GM19328 (cell line): ENCODE results near the gene MED8.
A peak's percentile ranks its signal among the peaks of the same experiment; 100 is the strongest.

Source experiments
- ATAC-seq: cut with Tn5 transposase; IDR thresholded peaks from one replicate; pipeline ENCODE4 v1.9.1; 2021; ENCODE audit warnings: mild to moderate bottlenecking, moderate library complexity; ENCODE audit not compliant: unreplicated experiment

Gene MED8, protein sequence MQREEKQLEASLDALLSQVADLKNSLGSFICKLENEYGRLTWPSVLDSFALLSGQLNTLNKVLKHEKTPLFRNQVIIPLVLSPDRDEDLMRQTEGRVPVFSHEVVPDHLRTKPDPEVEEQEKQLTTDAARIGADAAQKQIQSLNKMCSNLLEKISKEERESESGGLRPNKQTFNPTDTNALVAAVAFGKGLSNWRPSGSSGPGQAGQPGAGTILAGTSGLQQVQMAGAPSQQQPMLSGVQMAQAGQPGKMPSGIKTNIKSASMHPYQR

DNA sequence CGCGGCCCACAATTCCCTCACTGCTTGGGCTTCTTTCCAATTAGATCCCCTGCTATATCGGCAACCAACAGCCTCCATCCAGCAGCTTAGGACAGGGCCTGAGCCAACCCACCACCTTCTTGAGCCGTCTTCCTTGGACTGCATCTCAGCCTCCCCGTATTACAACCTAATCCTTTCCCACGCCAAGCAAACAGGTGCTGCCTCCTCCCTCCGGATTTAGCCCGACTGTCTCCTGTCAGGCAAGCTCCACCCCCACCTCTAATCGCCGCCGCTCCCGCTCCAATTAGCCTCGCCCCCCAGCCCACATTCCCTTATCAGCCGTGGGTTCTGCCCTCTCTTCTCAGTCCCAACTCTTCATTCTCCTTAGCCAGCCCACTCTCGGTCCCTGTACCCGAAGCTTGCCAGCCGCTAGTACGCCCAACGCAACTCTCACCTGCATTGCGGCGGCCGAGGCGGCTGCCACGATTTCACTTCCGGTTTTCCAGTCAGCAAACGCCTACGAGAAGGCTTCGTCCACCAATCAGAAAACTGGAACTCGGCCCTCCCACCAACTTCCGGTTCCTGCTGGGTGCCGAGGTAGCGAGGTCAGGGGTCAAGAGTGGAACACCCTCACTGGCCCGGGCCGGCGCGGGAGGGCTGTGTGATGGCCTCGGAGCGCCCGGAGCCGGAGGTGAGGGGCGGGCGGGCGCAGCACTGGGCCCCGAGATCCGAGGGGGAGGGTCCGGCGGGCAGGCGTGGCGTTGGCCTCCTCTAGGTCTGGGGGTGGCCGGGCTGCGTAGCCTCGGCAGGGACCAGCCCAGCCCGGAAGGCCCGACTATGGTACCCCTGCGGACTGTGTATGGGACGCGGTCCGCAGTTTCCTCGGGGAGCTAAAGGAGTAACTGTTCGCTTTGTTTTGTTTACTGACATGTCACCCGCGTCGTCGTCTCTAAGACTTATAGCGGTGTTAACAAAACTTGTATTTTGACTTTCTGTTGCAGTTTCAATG is at the start of gene MED8, which contains the start of gene SZT2:
MED8 (minus strand) TSS at position 475 of the 988 bp plus-strand sequence; CDS start at position 439, 36 bp downstream.
SZT2 (plus strand) TSS at position 574 of the 988 bp plus-strand sequence; CDS start at position 644, 70 bp downstream.
- peak; percentile 88 for ATAC-seq

DNA sequence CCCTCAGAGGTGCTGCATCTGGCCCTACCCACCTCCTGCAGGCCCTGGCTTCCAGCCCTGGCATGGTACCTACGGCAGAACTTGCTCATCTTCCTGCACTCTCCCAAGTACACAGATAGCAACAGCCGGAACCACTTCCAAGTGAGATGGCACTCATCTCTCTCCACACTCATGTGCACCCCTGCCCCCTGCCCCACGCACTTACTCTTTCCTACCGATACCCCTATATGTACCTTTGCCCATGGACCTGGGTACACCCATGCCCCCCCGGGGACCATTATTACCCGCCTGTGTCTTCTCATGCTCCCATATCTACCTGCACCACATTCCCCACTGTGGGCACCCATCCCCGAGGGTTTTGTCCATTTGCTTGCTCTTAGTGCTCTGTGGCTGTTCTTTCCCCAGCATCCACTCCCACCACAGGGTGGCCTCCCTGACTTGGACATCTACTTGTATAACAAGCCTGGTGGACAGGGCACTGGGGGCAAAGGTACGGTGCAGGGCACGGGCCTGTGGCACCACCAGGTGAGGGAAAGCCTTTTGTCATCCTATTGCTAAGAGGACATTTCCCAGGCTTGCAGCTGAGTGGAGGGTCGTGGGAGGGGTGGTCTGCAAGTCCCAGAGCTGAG is 49.5 kb upstream of the MED8 start:
- no peak for ATAC-seq

DNA sequence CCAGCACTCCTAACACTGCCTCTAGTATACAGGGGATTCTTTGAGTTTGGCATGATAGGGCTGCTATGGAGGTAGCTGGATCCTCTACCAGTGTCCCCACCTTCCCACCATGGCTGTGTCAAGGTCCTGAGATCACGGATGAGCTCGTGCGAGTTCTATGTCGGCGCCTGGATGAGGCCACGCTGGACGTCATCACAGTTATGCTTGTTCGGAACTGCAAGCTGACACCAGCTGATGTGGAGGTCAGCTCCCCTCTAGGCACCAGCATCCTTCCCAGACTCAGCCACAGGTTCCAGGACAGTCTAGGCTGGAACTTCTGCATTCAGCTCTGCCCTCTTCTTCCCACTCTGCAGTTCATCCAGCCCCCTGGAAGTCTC is 49.0 kb upstream of the MED8 start:
- no peak for ATAC-seq

DNA sequence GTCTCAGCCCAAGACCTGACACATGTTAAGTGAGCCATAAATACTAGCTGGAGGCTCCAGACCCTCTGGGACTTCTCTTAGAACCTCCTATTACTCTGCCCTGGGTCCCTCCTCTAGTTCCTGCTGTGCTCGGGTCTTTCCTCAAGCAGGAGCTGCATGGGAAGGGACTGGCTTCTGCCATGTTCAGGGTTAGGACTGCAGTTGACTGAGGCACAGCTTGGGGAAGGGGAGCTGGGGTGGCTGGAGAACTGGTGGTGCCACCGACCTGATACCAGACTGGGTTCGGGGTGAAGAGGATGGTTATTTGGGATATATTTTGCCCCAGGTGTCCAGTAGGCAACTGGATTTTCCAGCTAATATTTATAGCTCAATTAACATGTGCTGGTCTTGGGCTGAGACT is 48.4 kb upstream of the MED8 start:
- no peak for ATAC-seq

DNA sequence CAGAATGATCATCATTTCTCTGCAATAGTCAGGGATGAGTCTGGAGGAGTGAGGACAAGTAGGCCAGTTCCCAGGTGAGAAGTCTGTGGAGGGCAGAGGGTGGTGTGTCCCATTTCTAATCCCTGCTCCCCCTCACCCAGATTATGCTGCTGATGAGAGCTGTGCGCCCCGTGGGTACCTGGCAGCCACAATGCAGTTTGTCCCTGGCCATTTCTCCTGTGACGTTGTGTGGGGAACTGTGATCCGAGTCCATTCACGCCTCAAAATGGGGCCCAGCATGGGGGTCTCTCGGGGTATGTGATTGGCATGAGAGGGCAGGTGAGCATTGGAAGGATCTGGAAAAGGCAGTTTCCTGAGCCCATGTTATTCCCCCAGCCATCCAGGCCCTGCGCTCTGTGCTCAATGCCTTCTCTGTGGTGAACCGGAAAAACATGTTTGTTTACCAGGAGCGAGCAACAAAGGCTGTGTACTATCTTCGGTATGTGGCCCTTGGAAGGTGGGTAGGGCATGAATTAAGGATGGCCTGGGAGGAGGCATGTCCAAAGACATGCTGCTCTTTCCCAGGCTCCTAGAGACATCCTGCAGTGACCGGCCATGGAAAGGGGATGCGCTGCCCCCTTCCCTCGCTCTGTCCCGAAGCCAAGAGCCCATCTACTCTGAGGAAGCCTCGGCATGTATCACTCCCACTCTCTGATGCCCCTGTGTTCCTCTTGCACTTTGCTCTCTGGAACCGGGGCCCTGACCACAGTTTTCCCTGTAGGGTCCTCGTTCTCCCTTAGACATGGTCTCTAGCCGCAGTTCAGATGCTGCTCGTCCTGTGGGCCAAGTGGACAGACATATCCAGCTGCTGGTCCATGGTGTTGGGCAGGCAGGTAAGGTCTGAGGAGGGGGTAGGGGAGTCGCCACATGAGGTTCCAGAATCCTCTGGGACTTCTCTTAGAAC is 47.7 kb upstream of the MED8 start:
- no peak for ATAC-seq

DNA sequence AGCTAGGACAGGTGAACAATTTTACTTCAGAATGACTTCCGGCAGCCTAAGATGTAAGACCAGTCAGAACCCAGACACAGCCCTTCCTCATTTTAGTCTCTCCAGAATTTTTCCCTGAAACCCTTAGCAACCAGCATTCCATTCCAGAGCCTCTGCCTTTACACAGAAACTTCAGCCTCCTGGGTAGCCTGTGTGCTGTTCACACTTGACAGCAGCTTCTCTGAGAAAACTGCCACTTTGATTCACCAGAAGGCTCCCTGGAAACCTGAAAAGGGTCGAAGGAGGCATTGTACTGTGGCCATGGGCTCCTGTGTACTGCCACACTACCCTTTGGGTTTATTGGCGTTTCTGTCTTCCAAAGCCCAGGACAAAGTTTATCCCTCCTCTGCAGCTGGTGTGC is 46.8 kb upstream of the MED8 start:
- ATAC-seq = no peak

DNA sequence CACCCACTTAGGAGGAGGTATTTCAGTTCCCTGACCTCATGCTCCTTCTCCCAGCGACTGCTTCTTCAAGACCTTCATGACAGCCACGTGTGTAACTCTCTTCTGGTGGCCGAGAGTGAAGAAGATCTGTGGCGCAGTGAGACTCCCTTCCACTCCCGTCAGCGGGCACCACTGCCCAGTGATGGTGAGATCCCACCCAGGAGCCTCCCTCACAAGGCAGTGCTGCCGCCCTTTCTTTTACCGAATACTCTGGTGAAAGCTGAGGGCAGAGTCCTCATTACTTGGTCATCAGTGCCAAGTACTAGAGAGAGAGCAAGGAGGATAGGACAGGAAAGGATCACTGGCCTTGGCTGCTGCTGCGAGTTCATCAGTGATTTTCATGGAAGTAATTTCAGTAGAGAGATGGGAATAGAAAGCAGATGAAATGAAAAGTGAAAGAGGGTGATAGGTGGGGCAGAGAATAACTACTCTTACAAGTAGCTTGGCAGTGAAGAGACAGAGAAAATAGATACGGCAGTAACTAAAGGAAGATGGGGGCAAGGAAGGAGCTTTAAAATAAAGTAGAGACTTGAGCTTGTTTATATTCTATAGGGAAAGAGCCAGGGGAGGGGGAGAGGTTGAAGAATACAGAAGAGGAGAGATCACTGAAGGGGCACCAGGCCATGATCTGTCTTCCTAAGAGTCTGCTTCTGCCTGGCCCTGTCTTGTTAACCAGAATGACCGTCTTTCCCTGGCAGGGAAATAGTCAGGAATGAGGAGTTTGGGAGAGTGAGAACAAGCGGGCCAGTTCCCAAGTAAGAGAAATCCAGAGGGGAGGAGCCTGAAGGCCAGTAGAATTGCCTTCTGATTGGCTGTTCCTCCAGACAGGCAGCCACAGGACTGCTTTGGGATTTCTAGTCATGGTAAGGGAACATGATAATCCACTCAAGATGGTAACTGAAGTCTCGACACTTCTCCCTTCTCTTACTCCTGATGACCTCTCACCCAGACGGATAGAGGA is 45.8 kb upstream of the MED8 start:
- no peak for ATAC-seq

DNA sequence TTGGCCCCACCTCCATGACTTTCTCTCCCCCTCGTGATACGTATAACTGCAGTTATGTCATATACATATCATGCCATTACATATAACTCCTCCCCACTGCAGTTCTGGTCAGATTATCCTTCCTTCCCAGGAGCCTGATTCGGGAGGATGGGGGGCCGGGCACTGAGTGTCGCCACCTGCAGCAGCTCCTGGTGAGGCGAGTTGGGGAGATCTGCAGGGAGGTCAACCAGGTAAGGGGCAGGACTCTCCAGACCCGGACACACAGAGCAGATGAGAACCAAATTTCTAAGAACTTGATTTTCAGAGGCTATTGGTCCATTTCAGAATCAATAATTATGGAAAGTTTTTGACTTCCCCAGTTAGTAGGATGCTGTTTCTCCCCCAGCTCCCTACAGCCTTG is 44.7 kb upstream of the MED8 start:
- ATAC-seq = no peak

DNA sequence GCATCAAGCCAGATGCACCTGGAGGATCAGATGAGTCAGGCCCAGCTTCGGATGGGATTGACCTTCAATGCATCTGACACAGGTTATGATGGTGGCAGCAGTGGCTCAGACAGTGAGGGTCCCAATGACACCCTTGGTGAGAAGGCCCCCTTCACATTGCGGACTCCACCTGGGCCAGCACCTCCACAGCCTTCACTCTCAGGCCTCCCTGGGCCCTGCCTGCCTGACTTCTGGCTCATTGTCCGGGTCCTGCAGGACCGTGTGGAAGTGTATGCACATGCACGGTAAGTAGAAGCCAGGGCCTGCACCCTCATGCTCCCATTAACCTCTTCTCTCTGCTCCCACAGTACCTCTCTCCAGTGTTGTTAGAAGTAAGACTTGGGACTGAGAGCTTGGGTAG is 43.3 kb upstream of the MED8 start:
- no peak for ATAC-seq

DNA sequence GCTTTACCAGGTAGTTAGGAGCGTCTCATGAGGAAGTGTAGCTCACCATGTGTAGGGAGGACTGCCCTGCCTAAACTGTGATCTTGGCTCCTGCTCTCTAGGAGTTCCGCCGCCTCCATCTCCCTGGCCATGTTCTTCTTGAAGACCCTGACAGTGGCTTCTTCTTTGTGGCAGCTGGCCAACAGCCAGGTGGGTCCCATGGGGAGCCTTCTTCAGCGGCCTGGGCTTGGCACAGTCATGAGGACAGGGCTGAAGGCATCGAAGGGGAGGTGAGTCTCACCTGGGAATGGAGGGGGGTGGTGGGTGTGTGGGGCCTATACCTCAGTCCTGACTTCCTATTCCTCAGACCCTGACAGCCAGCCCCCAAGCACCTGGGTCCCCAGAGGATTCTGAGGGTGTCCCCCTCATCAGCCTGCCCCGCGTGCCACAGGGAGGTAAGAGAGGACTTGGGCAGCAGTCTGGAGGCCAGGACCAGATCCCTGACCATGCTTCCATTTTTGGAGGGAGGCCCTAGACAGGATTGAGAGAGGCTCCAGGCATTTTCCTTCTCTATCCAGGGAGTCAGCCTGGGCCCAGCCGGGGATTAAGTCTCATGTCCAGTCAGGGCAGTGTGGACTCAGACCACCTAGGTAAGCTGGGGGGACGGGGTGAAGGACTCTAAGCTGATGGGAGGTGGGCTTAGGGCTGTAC is 42.7 kb upstream of the MED8 start:
- no peak for ATAC-seq

DNA sequence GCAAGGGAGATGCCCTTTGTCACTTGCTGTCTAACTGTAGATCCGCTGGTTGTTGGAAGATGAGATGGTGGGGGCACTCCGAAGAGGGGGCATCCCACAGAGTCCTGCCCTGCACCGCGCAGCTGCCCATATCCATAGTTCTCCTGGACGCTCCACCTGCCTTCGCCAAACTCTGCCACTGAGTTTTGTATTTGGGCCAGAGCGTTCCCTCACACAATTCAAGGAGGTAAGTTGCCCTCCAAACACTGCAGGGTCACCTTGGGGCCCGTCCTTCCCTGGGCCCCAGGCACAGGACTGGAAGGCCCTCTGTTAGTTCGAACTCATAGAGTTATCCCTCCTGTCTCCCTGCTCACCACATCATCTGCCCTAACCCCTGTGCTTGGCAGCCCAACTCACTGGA is 42.1 kb upstream of the MED8 start:
- no peak for ATAC-seq

DNA sequence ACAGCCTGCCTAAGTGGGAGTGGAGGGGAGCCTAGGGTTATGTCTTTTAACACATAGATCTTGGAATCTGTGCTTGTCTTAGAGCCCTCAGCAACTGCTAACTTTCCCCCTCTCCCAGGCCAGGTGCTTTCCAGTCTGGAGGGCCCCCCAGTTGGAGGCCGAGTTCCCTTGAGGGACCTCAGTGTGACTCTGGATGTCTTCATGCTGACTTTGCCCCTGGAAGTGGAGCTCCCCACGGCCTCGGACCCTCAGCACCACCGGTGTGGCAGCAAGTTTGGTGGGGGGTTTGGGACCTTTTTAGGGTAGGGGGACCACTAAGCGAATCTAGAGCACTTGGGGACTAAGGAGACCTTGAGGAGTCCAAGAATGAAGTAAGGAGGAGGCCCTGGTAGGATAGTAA is 41.2 kb upstream of the MED8 start:
- no peak for ATAC-seq

DNA sequence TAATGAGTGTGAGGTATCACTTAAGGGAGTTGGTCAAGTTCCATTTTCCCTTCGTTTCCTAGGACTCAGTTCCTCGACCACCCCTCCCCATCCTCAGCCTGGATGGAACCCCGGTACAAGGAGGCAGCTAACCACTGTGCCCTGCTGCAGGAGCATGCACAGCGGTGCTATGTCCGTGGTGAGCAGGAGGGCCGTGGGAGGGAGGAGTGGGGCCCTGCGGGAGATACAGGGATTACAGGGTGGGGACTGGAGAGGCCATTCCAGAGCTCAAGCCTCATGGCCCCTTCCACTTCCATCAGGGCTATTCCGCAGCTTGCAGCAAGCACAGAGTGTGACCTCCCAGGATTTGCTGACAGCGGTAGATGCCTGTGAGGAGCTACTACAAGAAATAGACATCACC is 38.3 kb upstream of the MED8 start:
- no peak for ATAC-seq

DNA sequence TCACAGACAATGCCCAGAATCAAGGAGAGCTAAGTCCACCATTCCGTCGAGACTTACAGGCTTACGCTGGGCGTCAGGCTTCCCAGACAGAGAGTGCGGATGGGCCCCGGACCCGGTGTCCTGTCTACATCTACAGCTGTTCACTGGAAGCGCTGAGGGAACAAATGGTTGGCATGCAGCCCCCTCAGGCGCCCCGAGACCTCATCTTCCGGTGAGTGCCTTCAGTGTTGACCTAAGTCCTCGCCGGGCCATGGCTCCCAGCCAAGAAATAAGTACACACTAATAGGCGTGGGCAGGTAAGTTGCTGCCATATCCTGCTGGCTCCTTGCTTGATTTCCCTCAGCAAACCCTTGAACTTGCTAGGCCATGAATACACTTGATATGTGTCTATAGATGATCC is 37.9 kb upstream of the MED8 start:
- no peak for ATAC-seq

DNA sequence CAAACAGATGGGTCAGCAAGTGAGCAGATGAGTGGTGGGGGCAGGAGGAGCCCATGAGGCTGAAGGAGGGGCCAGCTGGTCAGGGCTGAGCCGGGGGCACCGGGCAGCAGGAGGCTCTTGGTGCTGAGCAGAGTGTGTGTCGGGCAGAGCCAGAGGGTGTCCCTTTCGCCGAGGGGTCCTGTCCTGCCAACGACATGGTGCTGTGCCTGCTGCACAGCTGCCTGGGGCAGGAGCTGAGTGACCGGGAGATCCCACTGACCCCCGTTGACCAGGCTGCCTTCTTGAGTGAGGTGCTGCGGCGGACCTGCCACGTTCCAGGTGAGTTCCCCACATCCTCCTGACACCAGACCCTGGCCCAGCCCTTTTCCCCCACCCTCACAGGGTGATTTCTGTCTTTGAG is 36.6 kb upstream of the MED8 start:
- no peak for ATAC-seq

DNA sequence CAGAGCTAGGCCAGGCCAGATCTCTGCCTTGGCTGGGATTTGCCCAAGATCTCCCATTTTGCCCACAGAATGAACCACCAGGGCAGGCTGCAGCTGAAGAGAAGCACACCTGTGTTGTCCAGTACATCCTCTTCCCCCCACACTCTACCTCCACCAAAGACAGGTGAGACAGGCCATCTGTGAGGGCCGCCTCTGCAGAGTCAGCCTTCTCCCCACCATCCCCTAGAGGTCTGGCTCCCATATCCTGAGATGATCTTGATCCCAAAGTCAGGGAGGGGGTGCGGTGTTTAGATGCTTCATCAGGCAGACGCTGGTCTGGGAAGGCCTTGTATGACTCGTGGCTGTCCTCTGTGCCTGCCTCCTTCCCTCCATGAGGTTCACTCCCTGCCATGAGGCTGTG is 35.4 kb upstream of the MED8 start:
- ATAC-seq = no peak

DNA sequence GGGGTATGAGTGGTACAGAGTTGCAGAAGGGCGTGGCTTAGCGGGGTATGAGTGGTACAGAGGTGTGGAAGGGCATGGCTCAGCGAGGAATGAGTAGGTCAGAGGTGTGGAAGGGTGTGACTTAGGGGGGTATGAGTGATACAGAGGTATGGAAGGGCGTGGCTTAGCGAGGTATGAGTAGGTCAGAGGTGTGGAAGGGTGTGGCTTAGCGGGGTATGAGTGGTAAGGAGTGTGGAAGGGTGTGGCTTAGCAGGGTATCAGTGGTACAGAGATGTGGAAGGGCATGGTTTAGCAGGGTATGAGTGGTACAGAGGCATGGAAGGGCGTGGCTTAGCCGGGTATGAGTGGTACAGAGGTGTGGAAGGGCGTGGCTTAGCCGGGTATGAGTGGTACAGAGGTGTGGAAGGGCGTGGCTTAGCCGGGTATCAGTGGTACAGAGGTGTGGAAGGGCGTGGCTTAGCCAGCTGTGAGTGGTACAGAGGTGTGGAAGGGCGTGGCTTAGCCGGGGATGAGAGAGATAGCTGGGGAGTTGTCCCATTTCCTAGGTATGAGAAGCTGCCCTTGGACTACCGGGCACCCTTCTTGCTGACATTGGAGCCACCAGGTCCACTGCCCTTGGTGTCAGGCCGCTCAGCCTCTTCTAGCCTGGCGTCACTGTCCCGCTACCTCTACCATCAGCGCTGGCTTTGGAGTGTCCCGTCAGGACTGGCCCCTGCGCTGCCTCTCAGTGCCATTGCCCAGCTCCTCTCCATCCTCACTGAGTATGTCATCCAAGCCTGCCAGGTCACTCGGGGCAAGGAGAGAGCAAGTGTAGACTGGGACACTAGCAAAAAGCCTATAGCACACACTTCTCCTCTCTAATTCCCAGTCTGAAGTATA is 34.3 kb upstream of the MED8 start:
- no peak for ATAC-seq
